Endothelial cell of umbilical vein (primary cell): ENCODE measurements around the gene PARD6G. TPM values are rescaled to one million over a fixed set of nuclear protein-coding genes. Genes with fewer than 3 reads are reported as not detected.

Experiments
- BruUV-seq: library from RNA; stranded (reverse); fragments of 400-500 nt; replicated peaks from 2 replicates; lab custom pipeline; 2021; lab: Mats Ljungman, UMichigan
- CTCF ChIA-PET: fragments of 300-600, 350-600 bp; sonication (Branson Sonifier 250); formaldehyde crosslinking; loops from one replicate; lab custom pipeline; 2021; ENCODE audit warnings: antibody characterized with exemption, inconsistent platforms; lab: Charles Lee
- POLR2A ChIA-PET: fragments of 300-600, 350-600 bp; sonication (Branson Sonifier 250); formaldehyde crosslinking; loops from one replicate; lab custom pipeline; 2021; ENCODE audit warnings: antibody characterized with exemption, inconsistent platforms; lab: Charles Lee
- DNase-seq: peaks from one replicate; pipeline ENCODE4 v3.0.0-alpha.2; 2011; ENCODE audit warnings: low read depth, low spot score
- FAIRE-seq: peaks from 2 replicates; lab custom pipeline; 2011; peaks lifted over from hg19 to GRCh38; lab: Jason Lieb, UNC
- H2AFZ ChIP-seq: 2 replicates; pipeline ENCODE4 v1.6.0; 2012; ENCODE audit warnings: low read depth, low read length, control low read depth, inconsistent platforms
- H3K27ac ChIP-seq: 2 replicates; pipeline ENCODE4 v1.5.1; 2011; ENCODE audit warnings: low read depth, mild to moderate bottlenecking, control low read depth, low read length, moderate library complexity; ENCODE audit not compliant: insufficient read depth
- H3K27me3 ChIP-seq, 2 experiments: 2 replicates each; pipeline versions ENCODE4 v1.6.0 to v1.6.1; 2011; ENCODE audit warnings: low read length in 2 of 2, mixed read lengths in 1 of 2; ENCODE audit not compliant: control insufficient read depth in 2 of 2, insufficient read depth in 2 of 2
- H3K36me3 ChIP-seq, 2 experiments: 2 replicates in 1 of 2; 3 replicates in 1 of 2; pipeline ENCODE4 v1.5.1; 2011; ENCODE audit warnings: low read length in 2 of 2, mild to moderate bottlenecking in 1 of 2, moderate library complexity in 1 of 2; ENCODE audit not compliant: control insufficient read depth in 2 of 2, insufficient read depth in 2 of 2; ENCODE audit errors: extremely low read depth in 1 of 2
- H3K4me1 ChIP-seq: 3 replicates; pipeline ENCODE4 v1.5.1; 2011; ENCODE audit warnings: mild to moderate bottlenecking, low read length; ENCODE audit not compliant: control insufficient read depth, insufficient read depth; ENCODE audit errors: extremely low read depth
- H3K4me2 ChIP-seq: 2 replicates; pipeline ENCODE4 v1.6.1; 2011; ENCODE audit warnings: low read length, control low read depth, mixed read lengths; ENCODE audit not compliant: insufficient read depth
- H3K4me3 ChIP-seq, 3 experiments: fragments of 200-600 bp in 1 of 3; sonication (generic), shearing (Covaris generic) in 1 of 3; replicated peaks in 1 of 3; 2 replicates each; pipeline ENCODE4 v1.5.1; 2011 to 2016; ENCODE audit warnings: control low read depth in 3 of 3, low read length in 3 of 3, mild to moderate bottlenecking in 2 of 3, inconsistent platforms in 1 of 3, low read depth in 1 of 3, moderate library complexity in 1 of 3; ENCODE audit not compliant: insufficient read depth in 1 of 3
- H3K79me2 ChIP-seq: 2 replicates; pipeline ENCODE4 v1.6.0; 2012; ENCODE audit warnings: low read length, inconsistent platforms; ENCODE audit not compliant: control insufficient read depth, insufficient read depth
- H3K9ac ChIP-seq: replicated peaks from 2 replicates; pipeline ENCODE3; 2011; ENCODE audit warnings: low read length, control low read depth; ENCODE audit not compliant: insufficient read depth; ENCODE audit errors: extremely low read depth
- H3K9me1 ChIP-seq: replicated peaks from 3 replicates; pipeline ENCODE4 v1.6.0; 2011; ENCODE audit warnings: mild to moderate bottlenecking, low read length; ENCODE audit not compliant: control insufficient read depth, insufficient read depth; ENCODE audit errors: extremely low read depth
- H3K9me3 ChIP-seq: replicated peaks from 2 replicates; pipeline ENCODE4 v1.5.1; 2012; ENCODE audit warnings: low read length, inconsistent platforms; ENCODE audit not compliant: control insufficient read depth, insufficient read depth
- H4K20me1 ChIP-seq: replicated peaks from 2 replicates; pipeline ENCODE3; 2011; ENCODE audit warnings: mild to moderate bottlenecking, low read length; ENCODE audit not compliant: control insufficient read depth, insufficient read depth; ENCODE audit errors: extremely low read depth
- CTCF ChIP-seq, 2 donors: IDR thresholded peaks; 1 replicate in 1 of 2; 2 replicates in 1 of 2; pipeline ENCODE4 v1.5.1; 2011; ENCODE audit warnings: low read length in 2 of 2, mild to moderate bottlenecking in 2 of 2, moderate library complexity in 2 of 2, control low read depth in 1 of 2, inconsistent platforms in 1 of 2, low read depth in 1 of 2; ENCODE audit not compliant: insufficient read depth in 1 of 2; ENCODE audit errors: extremely low read depth in 1 of 2
- FOS ChIP-seq: IDR thresholded peaks from 2 replicates; pipeline ENCODE4 v1.6.1; 2011; ENCODE audit warnings: mild to moderate bottlenecking, low read length, moderate library complexity, borderline replicate concordance; ENCODE audit not compliant: insufficient read depth
- JUN ChIP-seq: IDR thresholded peaks from 2 replicates; pipeline ENCODE4 v1.6.1; 2011; ENCODE audit warnings: borderline replicate concordance, low read depth; ENCODE audit not compliant: insufficient read length, insufficient read depth
- MYC ChIP-seq: IDR thresholded peaks from one replicate; pipeline ENCODE4 v1.6.1; 2011; ENCODE audit warnings: mild to moderate bottlenecking, low read depth, low read length
- POLR2AphosphoS5 ChIP-seq: IDR thresholded peaks from 2 replicates; pipeline ENCODE4 v1.6.1; 2012; ENCODE audit warnings: low read depth, mild to moderate bottlenecking, control low read depth, low read length, moderate library complexity; ENCODE audit not compliant: insufficient read depth
- dilution Hi-C: fragments of 300-500 bp; cut with MboI; formaldehyde crosslinking; loops from one replicate; pipeline ENCODE4 v1.15.0; 2019; ENCODE audit warnings: low sequenced_read_pairs; ENCODE audit not compliant: extremely low pct_ligation_motif_present
- intact Hi-C: fragments of 100-400 bp; cut with micrococcal nuclease; formaldehyde crosslinking; loops from one replicate; pipeline ENCODE4 v1.10.0; 2022
- polyA plus RNA-seq, 4 experiments: library from polyadenylated mRNA; depleted of rRNA in 3 of 4; stranded (reverse) in 3 of 4; unstranded in 1 of 4; fragments of >200 nt; gene quantifications; 2 replicates each; pipeline versions ENCODE4 v1.2.1 to v1.2.3, GENCODE V29; 2011 to 2012; ENCODE audit warnings: missing spikeins in 1 of 4
- total RNA-seq: library from RNA; stranded (reverse); gene quantifications from 2 replicates; pipeline ENCODE4 v1.2.3, GENCODE V29; 2021
- TF ChIP-seq, protein P1 (sequence below): IDR thresholded peaks from 2 replicates; pipeline ENCODE4 v1.6.1; 2011; ENCODE audit not compliant: insufficient read depth, insufficient read length

PARD6G gene
- total and polyA plus RNA-seq, 2 donors (not counting 3 experiments of a cell fraction or from before 2014, with no cell fraction given), result 1.2 to 1.8 TPM

- ChIA-PET CTCF (interaction anchor here (0.6 to 5.7 kb wide), 14 partner anchors 8 to 780 kb away, joined by 3 to 63 read pairs (median 5); partner anchors contain the start of genes ADNP2 and PARD6G), POLR2A (no interaction called here)
- no peak overlapping the region for H3K4me3 ChIP-seq
- H3K9me3 ChIP-seq, result no peaks in the 10 kb centered on the region
- H3K9me1 ChIP-seq, result no peaks in the 10 kb centered on the region
- no peak overlapping the region for H2AFZ ChIP-seq
- H3K79me2 ChIP-seq, result no peaks in the 10 kb centered on the region
- TF ChIP-seq POLR2AphosphoS5 (no peak), MYC (no peak), CTCF (IDR thresholded peaks at IDR 0.05; ENCODE audit: extremely low read depth in 1 of 2, insufficient read depth in 1 of 2, low read depth in 1 of 2, low read length in 2 of 2) (no peak), FOS (no peak), JUN (no peak)
- TF ChIP-seq, protein P1, sequence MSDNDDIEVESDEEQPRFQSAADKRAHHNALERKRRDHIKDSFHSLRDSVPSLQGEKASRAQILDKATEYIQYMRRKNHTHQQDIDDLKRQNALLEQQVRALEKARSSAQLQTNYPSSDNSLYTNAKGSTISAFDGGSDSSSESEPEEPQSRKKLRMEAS, result no peak
- no peak overlapping the region for H3K9ac ChIP-seq
- no peaks in the 10 kb centered on the region for H3K4me1 ChIP-seq
- H3K36me3 ChIP-seq, result no peaks in the 10 kb centered on the region
- H3K27ac ChIP-seq, result no peak overlapping the region
- BruUV-seq, result no TSS peak
- no peak overlapping the region for H3K4me2 ChIP-seq
- no peaks in the 10 kb centered on the region for H3K27me3 ChIP-seq
- H4K20me1 ChIP-seq, result no peaks in the 10 kb centered on the region
- dilution Hi-C loops, result no loop called here
- intact Hi-C loops, result loop anchor here (5.0 kb wide), 1 partner anchor 126 kb away; the partner anchor contains the start of gene RBFA
- FAIRE-seq (no peak), DNase-seq (no peak)
Observed at GRCh38 chr18:80158365-80158764, 88.9 kb downstream of the PARD6G start.
